ENCODE results near the gene PECR.

DNA sequence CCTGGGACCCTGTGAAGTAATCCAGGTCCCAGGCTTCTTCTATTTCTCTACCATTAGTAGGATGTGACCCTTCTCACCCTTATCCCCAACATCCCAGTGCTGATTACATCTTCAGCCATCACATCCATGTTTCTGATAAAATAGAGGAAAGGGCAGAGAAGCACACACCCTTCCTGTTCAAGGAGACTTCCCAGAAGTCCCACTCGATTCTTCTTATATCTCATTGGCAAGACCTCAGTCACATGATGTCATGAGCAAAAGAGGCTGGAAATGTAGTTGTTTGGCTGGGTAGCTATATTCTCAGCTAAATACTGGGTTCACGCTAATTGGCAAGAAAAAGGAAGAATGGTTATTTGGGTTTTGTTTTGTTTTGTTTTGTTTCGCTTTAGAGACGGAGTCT is 19.5 kb upstream of the PECR start:
- TF ChIP-seq, protein P1, sequence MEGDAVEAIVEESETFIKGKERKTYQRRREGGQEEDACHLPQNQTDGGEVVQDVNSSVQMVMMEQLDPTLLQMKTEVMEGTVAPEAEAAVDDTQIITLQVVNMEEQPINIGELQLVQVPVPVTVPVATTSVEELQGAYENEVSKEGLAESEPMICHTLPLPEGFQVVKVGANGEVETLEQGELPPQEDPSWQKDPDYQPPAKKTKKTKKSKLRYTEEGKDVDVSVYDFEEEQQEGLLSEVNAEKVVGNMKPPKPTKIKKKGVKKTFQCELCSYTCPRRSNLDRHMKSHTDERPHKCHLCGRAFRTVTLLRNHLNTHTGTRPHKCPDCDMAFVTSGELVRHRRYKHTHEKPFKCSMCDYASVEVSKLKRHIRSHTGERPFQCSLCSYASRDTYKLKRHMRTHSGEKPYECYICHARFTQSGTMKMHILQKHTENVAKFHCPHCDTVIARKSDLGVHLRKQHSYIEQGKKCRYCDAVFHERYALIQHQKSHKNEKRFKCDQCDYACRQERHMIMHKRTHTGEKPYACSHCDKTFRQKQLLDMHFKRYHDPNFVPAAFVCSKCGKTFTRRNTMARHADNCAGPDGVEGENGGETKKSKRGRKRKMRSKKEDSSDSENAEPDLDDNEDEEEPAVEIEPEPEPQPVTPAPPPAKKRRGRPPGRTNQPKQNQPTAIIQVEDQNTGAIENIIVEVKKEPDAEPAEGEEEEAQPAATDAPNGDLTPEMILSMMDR (IDR thresholded peaks at IDR 0.05): no peak
- no peak for TF ChIP-seq POLR2A (IDR thresholded peaks at IDR 0.05)

Data from right lobe of liver (tissue), 4 donors.